HepG2 (cell line): ENCODE measurements around the gene MFN2. TPM values are rescaled to one million over a fixed set of nuclear protein-coding genes. Genes with fewer than 3 reads are reported as not detected.
A peak's percentile ranks its signal among the peaks of the same experiment; 100 is the strongest.

Experiments
- ATAC-seq: fragments of 200-7000 bp; cut with Tn5 transposase; 3 replicates; pipeline ENCODE4 v1.9.1; 2020; ENCODE audit warnings: mild to moderate bottlenecking, moderate library complexity
- BruUV-seq: library from RNA; stranded (reverse); fragments of 400-500 nt; replicated peaks from 2 replicates; lab custom pipeline; 2021; lab: Mats Ljungman, UMichigan
- CTCF ChIA-PET: fragments of 300-600 bp; formaldehyde crosslinking; extraction: SDS; loops from one replicate; lab custom pipeline; 2021; ENCODE audit warnings: low total read pairs, inconsistent platforms, low intra/inter-chr PET ratio; lab: Yijun Ruan, JAX
- POLR2A ChIA-PET: fragments of 350-600 bp; sonication (Branson Sonifier 250); formaldehyde crosslinking; loops from one replicate; lab custom pipeline; 2020; ENCODE audit warnings: antibody characterized with exemption, inconsistent platforms; lab: Yijun Ruan, JAX
- DNase-seq: peaks from one replicate; pipeline ENCODE4 v3.0.0-alpha.2; 2015; ENCODE audit warnings: low spot score
- FAIRE-seq: peaks from 3 replicates; lab custom pipeline; 2011; peaks lifted over from hg19 to GRCh38; lab: Jason Lieb, UNC
- H2AFZ ChIP-seq: one replicate; pipeline ENCODE4 v1.6.1; 2011; ENCODE audit warnings: low read length, inconsistent platforms
- H3K27ac ChIP-seq: fragments of 300-600 bp; 3 replicates; pipeline ENCODE4 v1.8.0; 2011; ENCODE audit warnings: mixed run types, mild to moderate bottlenecking, mixed read lengths, low read length, inconsistent platforms; ENCODE audit not compliant: insufficient read depth; ENCODE audit errors: extremely low read length
- H3K27me3 ChIP-seq, 2 experiments: fragments of 200-600 bp in 1 of 2; 2 replicates in 1 of 2; 3 replicates in 1 of 2; pipeline versions ENCODE4 v1.6.0 to v1.8.0; 2011; ENCODE audit warnings: low read length in 2 of 2, mild to moderate bottlenecking in 2 of 2, moderate library complexity in 2 of 2, inconsistent platforms in 1 of 2; ENCODE audit not compliant: insufficient read depth in 2 of 2, control insufficient read depth in 1 of 2
- H3K36me3 ChIP-seq, 2 experiments: fragments of 200-600 bp in 1 of 2; replicated peaks in 1 of 2; 2 replicates in 1 of 2; 3 replicates in 1 of 2; pipeline versions ENCODE4 v1.5.1 to v1.8.0; 2011; ENCODE audit warnings: low read length in 2 of 2, inconsistent platforms in 1 of 2; ENCODE audit not compliant: insufficient read depth in 2 of 2, control insufficient read depth in 1 of 2
- H3K4me1 ChIP-seq: 2 replicates; pipeline ENCODE4 v1.5.1; 2012; ENCODE audit warnings: low read length, inconsistent platforms; ENCODE audit not compliant: insufficient read depth
- H3K4me2 ChIP-seq: 2 replicates; pipeline ENCODE4 v1.6.0; 2011; ENCODE audit warnings: low read depth, low read length, inconsistent platforms
- H3K4me3 ChIP-seq, 3 experiments: fragments of 200-600 bp in 1 of 3; sonication (generic), shearing (Covaris generic) in 1 of 3; replicated peaks in 1 of 3; 2 replicates each; pipeline ENCODE4 v1.5.1; 2011 to 2016; ENCODE audit warnings: low read length in 3 of 3, inconsistent platforms in 2 of 3, low read depth in 2 of 3, mild to moderate bottlenecking in 2 of 3, control low read depth in 1 of 3, mixed read lengths in 1 of 3; ENCODE audit not compliant: insufficient read depth in 1 of 3
- H3K79me2 ChIP-seq: one replicate; pipeline ENCODE4 v1.6.1; 2011; ENCODE audit warnings: low read length, inconsistent platforms; ENCODE audit not compliant: insufficient read depth
- H3K9ac ChIP-seq: 2 replicates; pipeline ENCODE4 v1.6.0; 2011; ENCODE audit warnings: mild to moderate bottlenecking, low read depth, low read length, inconsistent platforms; ENCODE audit not compliant: insufficient read depth
- H3K9me3 ChIP-seq: 2 replicates; pipeline ENCODE4 v1.5.1; 2012; ENCODE audit warnings: mild to moderate bottlenecking, low read length
- H4K20me1 ChIP-seq: 2 replicates; pipeline ENCODE4 v1.6.0; 2011; ENCODE audit warnings: inconsistent platforms, mild to moderate bottlenecking, low read length, moderate library complexity; ENCODE audit not compliant: insufficient read depth
- CHCHD3 ChIP-seq: sonication (generic); formaldehyde crosslinking; IDR thresholded peaks from 2 replicates; pipeline ENCODE4 v1.8.0; 2022; ENCODE audit warnings: mild to moderate bottlenecking, missing genetic modification reagents, moderate library complexity
- EHMT2 ChIP-seq: fragments of 200-600 bp; sonication (generic); IDR thresholded peaks from 2 replicates; pipeline ENCODE4 v1.7.0; 2017; ENCODE audit warnings: antibody characterized with exemption, low read depth, low read length, borderline replicate concordance
- ELF1 ChIP-seq: sonication (generic); formaldehyde crosslinking; IDR thresholded peaks from 2 replicates; pipeline ENCODE4 v1.4.0; 2020; ENCODE audit warnings: missing genetic modification reagents
- ETV6 ChIP-seq: sonication (generic); formaldehyde crosslinking; conservative IDR thresholded peaks from 2 replicates; pipeline ENCODE4 v1.4.0; 2020; ENCODE audit warnings: missing genetic modification reagents
- MIER2 ChIP-seq: IDR thresholded peaks from 2 replicates; pipeline ENCODE4 v1.6.1; 2016; ENCODE audit warnings: missing biosample characterization, missing genetic modification reagents
- NFIC ChIP-seq: IDR thresholded peaks from 2 replicates; pipeline ENCODE4 v1.6.1; 2012; ENCODE audit warnings: mild to moderate bottlenecking, low read length, inconsistent platforms
- POLR2AphosphoS5 ChIP-seq: IDR thresholded peaks from 2 replicates; pipeline ENCODE4 v1.6.1; 2012; ENCODE audit warnings: low read depth, low read length
- ZBTB7A ChIP-seq: sonication (generic); formaldehyde crosslinking; IDR thresholded peaks from 2 replicates; pipeline ENCODE4 v1.8.0; 2022; ENCODE audit warnings: mild to moderate bottlenecking, missing genetic modification reagents
- ZEB1 ChIP-seq: IDR thresholded peaks from 2 replicates; pipeline ENCODE4 v1.6.1; 2012; ENCODE audit warnings: mild to moderate bottlenecking, low read depth, inconsistent platforms; ENCODE audit not compliant: insufficient replicate concordance
- ZNF605 ChIP-seq: sonication (generic); formaldehyde crosslinking; IDR thresholded peaks from 2 replicates; pipeline ENCODE4 v1.8.0; 2022; ENCODE audit warnings: mild to moderate bottlenecking, missing genetic modification reagents
- WGBS: methylation state at CpG from one replicate; pipeline ENCODE4 v1.1.6; 2017; ENCODE audit warnings: low lambda C conversion rate; 5-methylcytosine and 5-hydroxymethylcytosine counted together
- in situ Hi-C: cut with HindIII; loops from 2 replicates; pipeline ENCODE4 v1.10.0; 2017; ENCODE audit warnings: low pct_unique_long_range_greater_than_20kb; ENCODE audit not compliant: extremely low pct_ligation_motif_present
- intact Hi-C: fragments of 100-400 bp; cut with micrococcal nuclease; formaldehyde crosslinking; loops from one replicate; pipeline ENCODE4 v1.10.0; 2022; ENCODE audit not compliant: unreplicated experiment
- polyA plus RNA-seq, 8 experiments: library from polyadenylated mRNA; depleted of rRNA in 3 of 8; stranded (reverse) in 7 of 8; unstranded in 1 of 8; fragments of >200 nt; fragmentation: Illumina TruSeq in 4 of 8; extraction: Trizol in 4 of 8; gene quantifications; 2 replicates each; pipeline versions ENCODE4 v1.2.1 to v1.2.3, GENCODE V29; 2011 to 2016; ENCODE audit warnings: low read depth in 4 of 8, missing spikeins in 1 of 8, mixed read lengths in 1 of 8; ENCODE audit not compliant: insufficient read depth in 1 of 8
- total RNA-seq, 5 experiments: library from RNA; depleted of rRNA; stranded (reverse); fragments of >200 nt; fragmentation: Illumina TruSeq; extraction: Trizol; gene quantifications; 2 replicates each; pipeline ENCODE4 v1.2.3, GENCODE V29; 2016; ENCODE audit warnings: low read depth in 1 of 5
- TF ChIP-seq, protein P1 (sequence below): IDR thresholded peaks from 2 replicates; pipeline ENCODE4 v1.6.1; 2016; ENCODE audit warnings: low read depth, missing genetic modification reagents, missing compliant biosample characterization
- TF ChIP-seq, protein P2 (sequence below): sonication (generic); formaldehyde crosslinking; conservative IDR thresholded peaks from 2 replicates; pipeline ENCODE4 v1.8.0; 2022; ENCODE audit warnings: missing genetic modification reagents
- TF ChIP-seq, protein P3 (sequence below): sonication (generic); formaldehyde crosslinking; IDR thresholded peaks from 2 replicates; pipeline ENCODE4 v1.5.0; 2020; ENCODE audit warnings: missing genetic modification reagents, mild to moderate bottlenecking, borderline replicate concordance
- TF ChIP-seq, protein P4 (sequence below): sonication (generic); formaldehyde crosslinking; IDR thresholded peaks from 2 replicates; pipeline ENCODE4 v1.4.0; 2020; ENCODE audit warnings: missing genetic modification reagents

The MFN2 gene
- total and polyA plus RNA-seq, 2 of the 13 experiments (the other 11 are each of a cell fraction or from before 2014, with no cell fraction given) = 38.7 to 60.9 TPM

DNA sequence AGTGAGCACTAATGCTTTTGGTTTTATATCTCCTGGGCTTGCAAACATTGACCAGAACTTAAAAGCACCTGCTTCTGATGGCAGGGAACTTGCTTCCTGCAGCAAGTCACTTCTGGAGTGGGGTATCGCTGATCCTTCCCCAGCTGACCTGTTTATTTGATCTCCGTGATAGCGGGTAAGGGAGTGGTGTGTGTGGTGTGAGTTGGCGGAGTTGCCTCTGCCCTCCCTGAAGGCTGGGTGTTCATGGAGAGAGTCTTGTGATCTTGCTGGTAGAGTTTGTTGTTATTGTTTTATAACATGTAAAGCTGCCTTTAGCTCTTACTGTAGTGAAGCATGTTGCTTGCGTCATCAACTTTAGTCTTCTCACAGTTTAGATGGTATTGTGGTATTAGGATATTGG is 3.9 kb downstream of the MFN2 start:
- POLR2A ChIA-PET = interaction anchor here (1.0 to 2.4 kb wide), 3 partner anchors 35 to 247 kb away, joined by 4 to 8 read pairs (median 4); partner anchors contain the start of gene MIIP
- Histone ChIP-seq H3K9me3 (no peaks in the 10 kb centered on the region), H3K4me3 (peak overlapping the region in 1 of 3 experiments; percentile 8; a peak in 1 of 6 replicates), H3K4me1 (peaks cover 67% of the 10 kb centered on the region), H3K9ac (peak overlapping the region; percentile 41; the same call in 1 of the 2 replicates), H3K79me2 (peaks cover 61% of the 10 kb centered on the region), H3K4me2 (peak overlapping the region; percentile 54), H2AFZ (no peak overlapping the region), H3K36me3 (peaks cover 21 to 37% of the 10 kb centered on the region in 2 experiments; a peak in 4 of 5 replicates), H4K20me1 (no peaks in the 10 kb centered on the region; the same call in 1 of the 2 replicates), H3K27ac (peak overlapping the region; percentile 55), H3K27me3 (peaks cover 0 to 3% of the 10 kb centered on the region in 2 experiments; a peak in 1 of 5 replicates)
- DNase-seq (no peak), FAIRE-seq (peak; percentile 30), ATAC-seq (no peak)
- BruUV-seq = no TSS peak
- intact Hi-C loops (no loop called here), in situ Hi-C loops (no loop called here)
- CTCF ChIA-PET = no interaction called here
- WGBS = 77% methylated on average over 5 of the region's 5 CpGs
- TF ChIP-seq EHMT2 (no peak), POLR2AphosphoS5 (no peak), MIER2 (CRISPR knock-in tag) (no peak), NFIC (no peak), ZNF605 (CRISPR knock-in tag) (no peak), ZBTB7A (no peak), CHCHD3 (no peak), ELF1 (no peak), ETV6 (CRISPR knock-in tag) (no peak), ZEB1 (no peak)
- TF ChIP-seq, protein P1, sequence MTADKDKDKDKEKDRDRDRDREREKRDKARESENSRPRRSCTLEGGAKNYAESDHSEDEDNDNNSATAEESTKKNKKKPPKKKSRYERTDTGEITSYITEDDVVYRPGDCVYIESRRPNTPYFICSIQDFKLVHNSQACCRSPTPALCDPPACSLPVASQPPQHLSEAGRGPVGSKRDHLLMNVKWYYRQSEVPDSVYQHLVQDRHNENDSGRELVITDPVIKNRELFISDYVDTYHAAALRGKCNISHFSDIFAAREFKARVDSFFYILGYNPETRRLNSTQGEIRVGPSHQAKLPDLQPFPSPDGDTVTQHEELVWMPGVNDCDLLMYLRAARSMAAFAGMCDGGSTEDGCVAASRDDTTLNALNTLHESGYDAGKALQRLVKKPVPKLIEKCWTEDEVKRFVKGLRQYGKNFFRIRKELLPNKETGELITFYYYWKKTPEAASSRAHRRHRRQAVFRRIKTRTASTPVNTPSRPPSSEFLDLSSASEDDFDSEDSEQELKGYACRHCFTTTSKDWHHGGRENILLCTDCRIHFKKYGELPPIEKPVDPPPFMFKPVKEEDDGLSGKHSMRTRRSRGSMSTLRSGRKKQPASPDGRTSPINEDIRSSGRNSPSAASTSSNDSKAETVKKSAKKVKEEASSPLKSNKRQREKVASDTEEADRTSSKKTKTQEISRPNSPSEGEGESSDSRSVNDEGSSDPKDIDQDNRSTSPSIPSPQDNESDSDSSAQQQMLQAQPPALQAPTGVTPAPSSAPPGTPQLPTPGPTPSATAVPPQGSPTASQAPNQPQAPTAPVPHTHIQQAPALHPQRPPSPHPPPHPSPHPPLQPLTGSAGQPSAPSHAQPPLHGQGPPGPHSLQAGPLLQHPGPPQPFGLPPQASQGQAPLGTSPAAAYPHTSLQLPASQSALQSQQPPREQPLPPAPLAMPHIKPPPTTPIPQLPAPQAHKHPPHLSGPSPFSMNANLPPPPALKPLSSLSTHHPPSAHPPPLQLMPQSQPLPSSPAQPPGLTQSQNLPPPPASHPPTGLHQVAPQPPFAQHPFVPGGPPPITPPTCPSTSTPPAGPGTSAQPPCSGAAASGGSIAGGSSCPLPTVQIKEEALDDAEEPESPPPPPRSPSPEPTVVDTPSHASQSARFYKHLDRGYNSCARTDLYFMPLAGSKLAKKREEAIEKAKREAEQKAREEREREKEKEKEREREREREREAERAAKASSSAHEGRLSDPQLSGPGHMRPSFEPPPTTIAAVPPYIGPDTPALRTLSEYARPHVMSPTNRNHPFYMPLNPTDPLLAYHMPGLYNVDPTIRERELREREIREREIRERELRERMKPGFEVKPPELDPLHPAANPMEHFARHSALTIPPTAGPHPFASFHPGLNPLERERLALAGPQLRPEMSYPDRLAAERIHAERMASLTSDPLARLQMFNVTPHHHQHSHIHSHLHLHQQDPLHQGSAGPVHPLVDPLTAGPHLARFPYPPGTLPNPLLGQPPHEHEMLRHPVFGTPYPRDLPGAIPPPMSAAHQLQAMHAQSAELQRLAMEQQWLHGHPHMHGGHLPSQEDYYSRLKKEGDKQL (CRISPR knock-in tag) = no peak
- TF ChIP-seq, protein P2, sequence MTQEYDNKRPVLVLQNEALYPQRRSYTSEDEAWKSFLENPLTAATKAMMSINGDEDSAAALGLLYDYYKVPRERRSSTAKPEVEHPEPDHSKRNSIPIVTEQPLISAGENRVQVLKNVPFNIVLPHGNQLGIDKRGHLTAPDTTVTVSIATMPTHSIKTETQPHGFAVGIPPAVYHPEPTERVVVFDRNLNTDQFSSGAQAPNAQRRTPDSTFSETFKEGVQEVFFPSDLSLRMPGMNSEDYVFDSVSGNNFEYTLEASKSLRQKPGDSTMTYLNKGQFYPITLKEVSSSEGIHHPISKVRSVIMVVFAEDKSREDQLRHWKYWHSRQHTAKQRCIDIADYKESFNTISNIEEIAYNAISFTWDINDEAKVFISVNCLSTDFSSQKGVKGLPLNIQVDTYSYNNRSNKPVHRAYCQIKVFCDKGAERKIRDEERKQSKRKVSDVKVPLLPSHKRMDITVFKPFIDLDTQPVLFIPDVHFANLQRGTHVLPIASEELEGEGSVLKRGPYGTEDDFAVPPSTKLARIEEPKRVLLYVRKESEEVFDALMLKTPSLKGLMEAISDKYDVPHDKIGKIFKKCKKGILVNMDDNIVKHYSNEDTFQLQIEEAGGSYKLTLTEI = no peak
- TF ChIP-seq, protein P3, sequence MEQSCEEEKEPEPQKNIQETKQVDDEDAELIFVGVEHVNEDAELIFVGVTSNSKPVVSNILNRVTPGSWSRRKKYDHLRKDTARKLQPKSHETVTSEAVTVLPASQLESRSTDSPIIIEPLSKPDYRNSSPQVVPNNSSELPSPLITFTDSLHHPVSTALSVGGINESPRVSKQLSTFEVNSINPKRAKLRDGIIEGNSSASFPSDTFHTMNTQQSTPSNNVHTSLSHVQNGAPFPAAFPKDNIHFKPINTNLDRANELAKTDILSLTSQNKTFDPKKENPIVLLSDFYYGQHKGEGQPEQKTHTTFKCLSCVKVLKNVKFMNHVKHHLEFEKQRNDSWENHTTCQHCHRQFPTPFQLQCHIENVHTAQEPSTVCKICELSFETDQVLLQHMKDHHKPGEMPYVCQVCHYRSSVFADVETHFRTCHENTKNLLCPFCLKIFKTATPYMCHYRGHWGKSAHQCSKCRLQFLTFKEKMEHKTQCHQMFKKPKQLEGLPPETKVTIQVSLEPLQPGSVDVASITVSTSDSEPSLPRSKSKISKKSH (CRISPR knock-in tag) = no peak
- TF ChIP-seq, protein P4, sequence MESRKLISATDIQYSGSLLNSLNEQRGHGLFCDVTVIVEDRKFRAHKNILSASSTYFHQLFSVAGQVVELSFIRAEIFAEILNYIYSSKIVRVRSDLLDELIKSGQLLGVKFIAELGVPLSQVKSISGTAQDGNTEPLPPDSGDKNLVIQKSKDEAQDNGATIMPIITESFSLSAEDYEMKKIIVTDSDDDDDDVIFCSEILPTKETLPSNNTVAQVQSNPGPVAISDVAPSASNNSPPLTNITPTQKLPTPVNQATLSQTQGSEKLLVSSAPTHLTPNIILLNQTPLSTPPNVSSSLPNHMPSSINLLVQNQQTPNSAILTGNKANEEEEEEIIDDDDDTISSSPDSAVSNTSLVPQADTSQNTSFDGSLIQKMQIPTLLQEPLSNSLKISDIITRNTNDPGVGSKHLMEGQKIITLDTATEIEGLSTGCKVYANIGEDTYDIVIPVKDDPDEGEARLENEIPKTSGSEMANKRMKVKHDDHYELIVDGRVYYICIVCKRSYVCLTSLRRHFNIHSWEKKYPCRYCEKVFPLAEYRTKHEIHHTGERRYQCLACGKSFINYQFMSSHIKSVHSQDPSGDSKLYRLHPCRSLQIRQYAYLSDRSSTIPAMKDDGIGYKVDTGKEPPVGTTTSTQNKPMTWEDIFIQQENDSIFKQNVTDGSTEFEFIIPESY = peak; percentile 97
